NOMO-1 treated with dmso at 0.1 percent for 144 hours (cell line): ENCODE data around the gene IFI30.

Experiments
- DNase-seq: peaks from one replicate; lab custom pipeline; 2025; ENCODE audit not compliant: unreplicated experiment; lab: John Stamatoyannopoulos, UW

The IFI30 gene

GRCh38 chr19:18223860-18224524 is 50.4 kb downstream of the IFI30 start:
- DNase-seq = peak; percentile 64

GRCh38 chr19:18224525-18225354 is 51.1 kb downstream of the IFI30 start:
- peak; percentile 94 for DNase-seq

- DNase-seq = no peak
Measured at GRCh38 chr19:18225355-18225701, 51.7 kb downstream of the IFI30 start.

GRCh38 chr19:18225702-18226468 is 52.3 kb downstream of the IFI30 start, which contains the start of gene PDE4C:
Gene PDE4C, minus strand, starts transcription at chr19:18226438. Its CDS starts 23 bp downstream, at chr19:18226415.
- no peak for DNase-seq

- no peak for DNase-seq
Measured at GRCh38 chr19:18226956-18227780, 53.6 kb downstream of the IFI30 start.
